Panc1 (cell line): ENCODE results near the gene INPP5K. TPM values are rescaled to one million over a fixed set of nuclear protein-coding genes. Genes with fewer than 3 reads are reported as not detected.
"Not testable (repeated sequence)": the region's sequence is repeated elsewhere in the genome, so short reads cannot be mapped to it uniquely, and the experiment has no call there.

Experiments
- ATAC-seq: fragments of 200-7000 bp; cut with Tn5 transposase; 2 replicates; pipeline ENCODE4 v1.9.1; 2020; ENCODE audit warnings: mild to moderate bottlenecking, moderate library complexity
- BruUV-seq: library from RNA; stranded (reverse); fragments of 400-500 nt; replicated peaks from 2 replicates; lab custom pipeline; 2021; lab: Mats Ljungman, UMichigan
- CTCF ChIA-PET: fragments of 300-600 bp; sonication (Branson Sonifier 250); formaldehyde crosslinking; loops from one replicate; lab custom pipeline; 2022; ENCODE audit warnings: antibody characterized with exemption; lab: Charles Lee
- POLR2A ChIA-PET: fragments of 300-600 bp; sonication (Branson Sonifier 250); formaldehyde crosslinking; loops from one replicate; lab custom pipeline; 2022; ENCODE audit warnings: antibody characterized with exemption; lab: Charles Lee
- DNase-seq: peaks from one replicate; pipeline ENCODE4 v3.0.0-alpha.2; 2010; ENCODE audit warnings: low read depth, low spot score
- H3K27ac ChIP-seq: 2 replicates; pipeline ENCODE4 v1.5.1; 2011; ENCODE audit warnings: mild to moderate bottlenecking, low read length, inconsistent platforms
- H3K27me3 ChIP-seq: fragments of 200-500 bp; sonication (Bioruptor generic); 2 replicates; pipeline ENCODE4 v1.6.0; 2014; ENCODE audit warnings: low read length, inconsistent platforms; ENCODE audit not compliant: control insufficient read depth, insufficient read depth
- H3K36me3 ChIP-seq: fragments of 200-500 bp; sonication (Bioruptor generic); 2 replicates; pipeline ENCODE4 v1.5.1; 2014; ENCODE audit warnings: inconsistent platforms, mild to moderate bottlenecking, low read length, moderate library complexity; ENCODE audit not compliant: control insufficient read depth, insufficient read depth
- H3K4me1 ChIP-seq: 2 replicates; pipeline ENCODE4 v1.5.1; 2011; ENCODE audit warnings: inconsistent platforms, mild to moderate bottlenecking, low read length, moderate library complexity; ENCODE audit not compliant: control insufficient read depth, insufficient read depth
- H3K4me3 ChIP-seq, 2 experiments: 2 replicates each; pipeline ENCODE4 v1.5.1; 2011 to 2012; ENCODE audit warnings: low read depth in 2 of 2, low read length in 2 of 2, mild to moderate bottlenecking in 2 of 2, inconsistent platforms in 1 of 2, moderate library complexity in 1 of 2
- H3K9me3 ChIP-seq: fragments of 200-500 bp; sonication (Bioruptor generic); 2 replicates; pipeline ENCODE4 v1.5.1; 2014; ENCODE audit warnings: low read depth, mild to moderate bottlenecking, inconsistent platforms, low read length, moderate library complexity; ENCODE audit not compliant: control insufficient read depth, insufficient read depth
- CTCF ChIP-seq: fragments of 450-650 bp; IDR thresholded peaks from 2 replicates; pipeline ENCODE4 v1.5.1; 2017; ENCODE audit warnings: mild to moderate bottlenecking
- POLR2AphosphoS5 ChIP-seq: IDR thresholded peaks from 2 replicates; pipeline ENCODE4 v1.6.1; 2012; ENCODE audit warnings: mild to moderate bottlenecking, low read depth, low read length, moderate library complexity
- SIN3A ChIP-seq: IDR thresholded peaks from 2 replicates; pipeline ENCODE4 v1.6.1; 2012; ENCODE audit warnings: low read depth, mild to moderate bottlenecking, low read length, moderate library complexity, borderline replicate concordance; ENCODE audit not compliant: insufficient read depth
- TCF7L2 ChIP-seq: IDR thresholded peaks from 2 replicates; pipeline ENCODE4 v1.6.1; 2011; ENCODE audit warnings: mild to moderate bottlenecking, low read depth, low read length, inconsistent platforms
- in situ Hi-C: cut with HindIII; loops from 2 replicates; pipeline ENCODE4 v1.10.0; 2016; ENCODE audit warnings: low sequenced_read_pairs, low pct_unique_long_range_greater_than_20kb
- intact Hi-C: fragments of 100-400 bp; cut with micrococcal nuclease; formaldehyde crosslinking; loops from one replicate; pipeline ENCODE4 v1.10.0; 2022; ENCODE audit not compliant: unreplicated experiment
- total RNA-seq: library from RNA; stranded (reverse); gene quantifications from one replicate; pipeline ENCODE4 v1.2.1, GENCODE V29; 2021; ENCODE audit not compliant: unreplicated experiment
- TF ChIP-seq, protein P1 (sequence below), 2 experiments: IDR thresholded peaks; 2 replicates each; pipeline ENCODE4 v1.6.1; 2011 to 2012; ENCODE audit warnings: low read depth in 2 of 2, control low read depth in 1 of 2, low read length in 1 of 2, mild to moderate bottlenecking in 1 of 2, moderate library complexity in 1 of 2; ENCODE audit not compliant: insufficient read depth in 1 of 2

Gene INPP5K
- total RNA-seq, 1 experiment from 2014 or later, result 21.3 TPM

DNA sequence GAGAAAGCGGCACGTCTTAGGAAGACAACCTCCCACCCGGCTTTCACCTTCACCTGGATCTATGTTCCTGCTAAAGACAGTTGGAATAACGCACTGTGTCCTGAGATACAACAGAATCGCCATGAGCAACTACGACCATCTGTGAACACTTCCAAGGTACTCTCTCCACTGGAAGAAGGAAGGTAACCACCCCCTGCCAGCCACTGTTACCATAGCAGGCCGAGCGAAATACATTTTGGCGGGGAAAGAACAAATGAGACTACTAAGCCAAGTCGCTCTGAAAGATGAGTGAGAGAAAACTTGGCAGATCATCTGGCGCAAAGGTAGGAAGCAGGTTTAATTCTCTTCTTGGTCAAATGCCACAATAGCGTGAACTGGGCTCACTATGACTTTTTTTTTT lies 70.2 kb downstream of the INPP5K start:
- DNase-seq (no peak), ATAC-seq (no peak)
- in situ Hi-C loops, result no loop called here
- intact Hi-C loops, result no loop called here
- Histone ChIP-seq H3K4me1 (0 out of 2 replicates have a peak, but pooled peaks cover 8% of the 10 kb centered on the region), H3K9me3 (no peaks in the 10 kb centered on the region), H3K4me3 (no peak overlapping the region), H3K27me3 (no peaks in the 10 kb centered on the region), H3K36me3 (no peaks in the 10 kb centered on the region), H3K27ac (no peak overlapping the region)
- ChIA-PET CTCF (no interaction called here), POLR2A (no interaction called here)
- BruUV-seq, result no TSS peak
- TF ChIP-seq CTCF (no peak), TCF7L2 (no peak), POLR2AphosphoS5 (no peak), SIN3A (no peak)
- TF ChIP-seq, protein P1, sequence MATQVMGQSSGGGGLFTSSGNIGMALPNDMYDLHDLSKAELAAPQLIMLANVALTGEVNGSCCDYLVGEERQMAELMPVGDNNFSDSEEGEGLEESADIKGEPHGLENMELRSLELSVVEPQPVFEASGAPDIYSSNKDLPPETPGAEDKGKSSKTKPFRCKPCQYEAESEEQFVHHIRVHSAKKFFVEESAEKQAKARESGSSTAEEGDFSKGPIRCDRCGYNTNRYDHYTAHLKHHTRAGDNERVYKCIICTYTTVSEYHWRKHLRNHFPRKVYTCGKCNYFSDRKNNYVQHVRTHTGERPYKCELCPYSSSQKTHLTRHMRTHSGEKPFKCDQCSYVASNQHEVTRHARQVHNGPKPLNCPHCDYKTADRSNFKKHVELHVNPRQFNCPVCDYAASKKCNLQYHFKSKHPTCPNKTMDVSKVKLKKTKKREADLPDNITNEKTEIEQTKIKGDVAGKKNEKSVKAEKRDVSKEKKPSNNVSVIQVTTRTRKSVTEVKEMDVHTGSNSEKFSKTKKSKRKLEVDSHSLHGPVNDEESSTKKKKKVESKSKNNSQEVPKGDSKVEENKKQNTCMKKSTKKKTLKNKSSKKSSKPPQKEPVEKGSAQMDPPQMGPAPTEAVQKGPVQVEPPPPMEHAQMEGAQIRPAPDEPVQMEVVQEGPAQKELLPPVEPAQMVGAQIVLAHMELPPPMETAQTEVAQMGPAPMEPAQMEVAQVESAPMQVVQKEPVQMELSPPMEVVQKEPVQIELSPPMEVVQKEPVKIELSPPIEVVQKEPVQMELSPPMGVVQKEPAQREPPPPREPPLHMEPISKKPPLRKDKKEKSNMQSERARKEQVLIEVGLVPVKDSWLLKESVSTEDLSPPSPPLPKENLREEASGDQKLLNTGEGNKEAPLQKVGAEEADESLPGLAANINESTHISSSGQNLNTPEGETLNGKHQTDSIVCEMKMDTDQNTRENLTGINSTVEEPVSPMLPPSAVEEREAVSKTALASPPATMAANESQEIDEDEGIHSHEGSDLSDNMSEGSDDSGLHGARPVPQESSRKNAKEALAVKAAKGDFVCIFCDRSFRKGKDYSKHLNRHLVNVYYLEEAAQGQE (IDR thresholded peaks at IDR 0.05; ENCODE audit: insufficient read depth in 1 of 2, low read depth in 2 of 2, low read length in 1 of 2), result no peak

DNA sequence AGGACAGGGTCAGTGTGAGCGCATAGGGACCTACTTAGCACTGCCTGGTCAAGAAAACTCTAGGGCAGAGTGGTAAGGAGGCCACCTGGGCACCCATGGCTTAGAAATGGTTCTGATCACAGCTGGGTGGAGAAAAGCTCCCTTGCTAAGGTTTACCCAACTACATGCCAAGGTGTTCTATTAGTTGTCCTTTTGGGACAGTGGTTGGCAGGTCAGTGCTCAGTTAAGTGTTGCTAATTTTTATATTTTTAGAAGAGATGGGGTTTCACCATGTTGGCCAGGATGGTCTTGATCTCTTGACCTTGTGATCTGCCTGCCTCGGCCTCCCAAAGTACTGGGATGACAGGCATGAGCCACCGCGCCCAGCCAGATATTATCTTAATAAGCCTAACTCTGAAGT lies 70.7 kb downstream of the INPP5K start:
- ATAC-seq, H3K9me3 ChIP-seq, H3K4me3 ChIP-seq, CTCF ChIA-PET, BruUV-seq, POLR2A ChIA-PET, intact Hi-C loops, H3K36me3 ChIP-seq, H3K27me3 ChIP-seq, H3K4me1 ChIP-seq, in situ Hi-C loops, H3K27ac ChIP-seq, DNase-seq: not testable (repeated sequence)

Other genes starting within 250 kb of the INPP5K start
- 0.21 TPM for gene BHLHA9, start 246.2 kb downstream of the INPP5K start, total RNA-seq
- gene TRARG1, start 236.9 kb downstream of the INPP5K start, total RNA-seq, result not detected
- gene YWHAE, start 116.4 kb downstream of the INPP5K start, total RNA-seq, result 537 TPM
- 67.0 TPM for gene CRK, start 60.4 kb downstream of the INPP5K start, total RNA-seq
- gene MYO1C, start 23.9 kb downstream of the INPP5K start, total RNA-seq, result 251 TPM
- gene PITPNA, start 46.2 kb upstream of the INPP5K start, total RNA-seq, result 64.5 TPM
- 23.3 TPM for gene SLC43A2, start 112.2 kb upstream of the INPP5K start, total RNA-seq
- gene SCARF1, start 129.1 kb upstream of the INPP5K start, total RNA-seq, result 6.6 TPM
- 20.8 TPM for gene RILP, start 133.3 kb upstream of the INPP5K start, total RNA-seq
- 296 TPM for gene PRPF8, start 168.3 kb upstream of the INPP5K start, total RNA-seq
- 7.0 TPM for gene TLCD2, start 193.8 kb upstream of the INPP5K start, total RNA-seq
- gene WDR81, start 208.1 kb upstream of the INPP5K start, total RNA-seq, result 29.5 TPM
- 0.77 TPM for gene SERPINF2, start 226.3 kb upstream of the INPP5K start, total RNA-seq
- gene SERPINF1, start 245.4 kb upstream of the INPP5K start, total RNA-seq, result 4.6 TPM